NCI-H748 treated with DMSO at 0.1 percent for 48 hours (cell line): ENCODE measurements around the gene GTF2H1.

Experiments
- DNase-seq: peaks from one replicate; lab custom pipeline; 2025; lab: John Stamatoyannopoulos, UW

The GTF2H1 gene

DNA sequence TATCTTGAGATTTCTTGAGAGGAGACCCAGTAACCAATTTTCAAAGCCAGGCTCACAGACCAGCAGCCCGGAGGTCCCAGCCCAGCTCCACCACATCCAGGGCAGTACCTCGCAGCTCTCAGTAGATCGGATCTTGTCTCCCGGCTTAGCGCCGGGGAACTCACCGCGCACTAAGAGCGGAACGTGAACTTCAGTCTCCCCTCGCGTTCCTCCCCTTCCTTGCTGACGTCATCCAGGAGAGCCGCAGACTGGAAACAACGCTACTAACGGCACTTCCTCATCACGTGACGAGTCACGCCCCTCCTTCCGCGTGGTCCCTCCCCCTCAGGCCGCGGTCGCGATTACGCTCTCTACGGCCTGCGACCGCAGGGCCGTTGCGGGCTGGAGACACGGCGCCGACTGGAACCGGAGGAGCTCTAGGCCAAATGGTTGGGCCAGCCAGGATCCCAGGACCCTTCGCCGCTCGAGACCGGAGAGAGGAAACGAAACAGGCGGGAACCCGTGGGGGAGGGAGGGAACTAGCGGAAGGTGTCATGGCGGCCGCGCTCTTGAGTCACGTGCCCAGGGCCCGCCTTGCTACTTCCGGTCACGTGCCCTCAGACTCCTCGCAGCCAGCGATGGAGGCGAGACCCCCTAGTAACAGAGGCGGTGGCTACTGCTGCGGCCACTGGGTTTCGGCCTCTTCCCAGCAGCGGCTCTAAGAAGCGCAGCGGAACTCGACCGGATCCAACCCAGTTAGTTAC, at the start of gene GTF2H1, which contains the start of gene HPS5:
Gene GTF2H1 (plus strand): TSS at position 599 of the 743 bp plus-strand sequence. CDS start 10,508 bp downstream, outside the sequence.
Gene HPS5 (minus strand): TSS at position 172 of the 743 bp plus-strand sequence. CDS start 4,282 bp downstream, outside the sequence.
- DNase-seq = peak; percentile 94

DNA sequence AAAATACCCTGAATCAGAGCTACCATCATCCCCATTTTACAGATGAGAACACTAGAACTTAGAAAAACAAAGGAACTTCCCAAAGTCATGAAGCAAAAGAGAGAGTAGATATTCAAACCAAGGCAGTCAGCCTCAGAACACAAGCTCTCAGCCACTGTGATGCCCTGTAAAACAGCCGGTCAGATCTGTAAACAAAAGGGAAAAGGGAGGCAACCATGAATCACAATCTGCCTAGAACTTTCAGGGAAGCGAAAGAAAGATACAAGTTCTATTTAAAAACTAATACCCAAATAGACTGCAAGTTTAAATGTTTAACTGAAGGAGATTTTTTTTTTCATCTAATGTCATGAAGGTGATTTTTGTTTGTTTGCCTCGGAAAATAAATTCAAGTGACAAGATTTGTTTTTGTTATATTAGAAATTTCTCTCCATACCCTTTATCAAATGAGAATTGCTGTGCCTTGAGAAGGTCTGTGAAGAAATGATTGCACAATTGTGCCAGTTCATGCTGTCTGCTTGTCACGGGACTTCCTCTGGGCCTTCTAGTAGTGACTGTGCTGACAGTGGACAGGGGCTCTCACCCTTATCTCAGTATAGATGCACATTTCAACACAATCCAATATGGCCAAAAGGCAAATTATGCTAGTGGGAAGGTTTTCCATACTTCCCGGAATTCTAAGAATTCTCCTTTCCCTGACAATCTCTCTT, 44.6 kb upstream of the GTF2H1 start:
- no peak for DNase-seq

DNA sequence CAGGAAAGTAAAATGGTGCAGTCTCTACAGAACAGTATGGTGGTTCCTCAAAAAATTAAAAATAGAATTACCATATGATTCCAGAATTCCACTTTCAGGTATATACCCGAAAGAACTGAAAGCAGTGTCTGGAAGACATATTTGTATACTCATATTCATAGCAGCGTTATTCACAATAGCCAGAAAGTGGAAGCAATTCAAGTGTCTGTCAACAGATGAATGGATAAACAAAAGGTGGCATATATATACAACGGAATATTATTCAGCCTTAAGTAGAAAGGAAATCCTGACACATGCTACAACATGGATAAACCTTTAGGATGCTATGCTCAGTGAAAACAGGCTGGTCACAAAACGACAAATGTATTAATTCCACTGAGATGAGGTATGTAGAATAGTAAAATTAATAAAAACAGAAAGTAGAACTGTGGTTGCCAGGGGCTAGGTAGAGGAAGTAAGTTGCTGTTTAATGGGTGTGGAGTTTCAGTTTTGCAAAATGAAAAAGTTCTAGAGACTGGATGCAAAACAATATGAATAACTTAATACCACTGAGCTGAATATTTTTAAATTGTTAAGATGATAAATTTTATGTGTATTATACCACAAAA, 41.8 kb upstream of the GTF2H1 start:
- DNase-seq = no peak

DNA sequence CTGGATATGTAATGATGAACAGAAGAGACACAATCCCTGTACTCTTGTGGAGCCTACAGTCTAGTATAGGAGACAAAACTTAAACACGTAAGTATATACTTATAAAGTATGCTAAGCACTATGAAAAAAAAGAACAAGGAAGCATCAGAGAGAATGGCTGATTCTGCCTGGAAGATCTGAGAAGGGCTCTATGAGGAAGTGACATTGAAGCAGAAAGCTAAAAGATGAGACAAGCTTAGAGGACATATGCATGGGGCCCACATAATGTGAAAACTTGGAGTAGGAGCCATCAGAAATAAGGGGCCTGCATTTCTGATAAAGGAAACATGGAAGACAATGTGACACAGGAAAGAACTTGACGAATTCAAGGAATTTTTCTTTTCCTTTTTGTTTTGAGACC, 39.7 kb upstream of the GTF2H1 start:
- DNase-seq = no peak

DNA sequence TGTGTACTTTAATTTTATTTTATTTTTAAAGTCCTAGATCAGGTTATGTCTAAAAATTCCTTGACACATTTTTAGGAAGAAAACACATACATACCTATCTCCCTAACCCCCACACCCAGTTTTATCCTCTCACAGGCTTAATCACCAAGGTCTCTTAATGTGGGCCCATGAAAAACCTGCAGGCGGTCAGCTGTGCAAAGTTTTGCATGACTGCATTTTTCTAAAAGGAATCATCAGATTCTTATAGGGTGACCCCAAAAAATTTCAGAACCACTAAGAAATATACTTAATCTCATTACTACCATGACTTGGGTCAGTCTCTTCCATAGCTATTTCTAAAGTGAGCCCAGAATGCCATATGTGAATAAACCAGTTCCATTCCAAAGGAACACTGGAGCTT, 36.5 kb upstream of the GTF2H1 start:
- DNase-seq = no peak

GRCh38 chr11:18288911-18289310, 33.5 kb upstream of the GTF2H1 start:
- no peak for DNase-seq

GRCh38 chr11:18294862-18295261, 27.5 kb upstream of the GTF2H1 start:
- no peak for DNase-seq

DNA sequence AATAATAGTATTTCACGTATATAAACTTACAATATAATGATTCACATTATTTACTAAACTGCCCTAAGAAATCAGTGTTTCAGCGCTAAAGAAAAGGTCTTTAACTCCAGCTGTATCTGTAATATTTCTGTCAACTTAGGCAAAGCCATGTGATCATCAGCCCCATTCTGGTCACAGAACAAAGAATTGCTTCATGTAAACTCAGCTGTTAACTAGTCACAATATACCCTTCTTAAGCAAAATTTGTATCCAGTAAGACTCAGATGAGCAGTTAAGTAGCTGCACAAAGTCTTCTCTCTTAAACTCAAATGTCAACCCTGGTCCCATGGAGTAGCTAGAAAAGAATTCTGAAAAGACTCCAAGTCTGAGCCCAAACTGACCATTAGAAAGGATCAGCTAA, 27.1 kb upstream of the GTF2H1 start:
- no peak for DNase-seq

DNA sequence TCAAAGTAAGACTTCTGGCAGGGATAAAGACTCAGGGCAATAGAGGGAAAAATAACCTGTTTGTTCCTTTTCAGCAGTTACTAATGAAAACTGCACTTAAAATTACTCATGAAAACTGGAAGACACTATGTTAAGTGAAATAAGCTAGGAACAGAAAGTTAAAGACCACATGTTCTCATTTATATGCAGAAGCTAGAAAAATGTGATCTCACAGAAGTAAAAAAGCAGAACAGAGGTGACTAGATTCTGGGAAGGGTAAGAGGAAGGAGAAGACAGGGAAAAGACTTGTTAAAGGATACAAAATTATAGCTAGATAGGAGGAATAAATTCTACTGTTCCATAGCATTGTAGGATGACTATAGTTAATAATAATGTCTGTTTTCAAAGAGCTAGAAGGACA, 22.6 kb upstream of the GTF2H1 start:
- DNase-seq = no peak

GRCh38 chr11:18304745-18305144, 17.6 kb upstream of the GTF2H1 start:
- DNase-seq = no peak

DNA sequence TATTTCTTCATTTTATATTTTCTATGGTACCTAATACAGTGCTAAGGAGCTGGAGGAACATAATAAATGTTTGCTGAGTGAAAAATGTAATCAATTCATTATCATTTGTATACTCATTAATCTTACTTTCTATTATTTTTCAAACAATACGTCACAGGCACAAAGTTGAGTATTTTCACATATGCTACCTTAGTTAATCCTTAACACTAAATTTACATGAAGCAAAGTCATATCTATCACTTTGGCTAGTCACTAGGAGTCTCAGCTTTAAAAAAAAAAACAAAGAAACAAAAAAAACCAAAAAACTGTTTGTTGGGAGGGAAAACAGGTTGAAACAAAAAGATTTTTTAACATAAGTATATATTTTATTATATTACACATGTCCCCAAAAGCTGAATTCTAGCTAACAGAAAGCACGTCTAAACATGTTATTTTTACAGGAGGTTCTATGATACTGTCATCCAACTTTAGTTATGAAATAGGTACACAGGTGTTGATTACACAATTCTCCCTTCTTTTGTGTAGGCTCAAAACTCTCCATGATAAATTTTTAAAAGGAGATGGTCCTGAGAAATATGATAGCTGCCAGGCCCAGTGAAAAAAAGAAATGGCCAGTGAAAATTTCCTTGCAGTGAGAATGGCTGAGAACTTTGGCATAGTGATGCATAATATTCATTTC, 14.8 kb upstream of the GTF2H1 start:
- no peak for DNase-seq

- no peak for DNase-seq
These were observed 14.1 kb upstream of the GTF2H1 start for GRCh38 chr11:18308242-18308641.

- no peak for DNase-seq
These were observed 12.7 kb upstream of the GTF2H1 start for GRCh38 chr11:18309691-18310090.

DNA sequence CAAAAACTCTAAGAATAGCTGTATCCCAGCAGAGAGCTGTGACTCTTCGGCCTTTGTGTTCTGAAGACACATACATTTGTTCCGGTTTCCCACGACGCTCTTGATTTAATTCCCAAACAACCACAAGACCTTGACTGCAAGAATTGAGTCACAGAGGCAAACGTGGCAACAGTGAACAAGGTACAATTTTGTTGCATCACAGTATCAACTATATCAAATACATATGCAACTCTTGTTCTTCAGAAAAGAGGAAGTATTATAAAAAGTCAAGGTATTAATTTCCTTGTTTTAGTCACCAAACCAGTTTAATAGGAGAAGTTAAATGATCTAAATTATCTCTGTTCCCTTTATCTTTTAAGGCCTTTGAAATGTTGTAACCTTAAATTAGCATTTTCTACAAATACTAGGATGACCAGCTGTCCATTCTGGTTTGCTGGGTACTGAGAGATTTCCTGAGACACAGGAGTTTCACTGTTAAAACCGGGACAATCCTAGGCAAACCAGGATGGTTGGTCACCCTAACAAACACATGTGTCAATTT, 11.5 kb upstream of the GTF2H1 start:
- no peak for DNase-seq

DNA sequence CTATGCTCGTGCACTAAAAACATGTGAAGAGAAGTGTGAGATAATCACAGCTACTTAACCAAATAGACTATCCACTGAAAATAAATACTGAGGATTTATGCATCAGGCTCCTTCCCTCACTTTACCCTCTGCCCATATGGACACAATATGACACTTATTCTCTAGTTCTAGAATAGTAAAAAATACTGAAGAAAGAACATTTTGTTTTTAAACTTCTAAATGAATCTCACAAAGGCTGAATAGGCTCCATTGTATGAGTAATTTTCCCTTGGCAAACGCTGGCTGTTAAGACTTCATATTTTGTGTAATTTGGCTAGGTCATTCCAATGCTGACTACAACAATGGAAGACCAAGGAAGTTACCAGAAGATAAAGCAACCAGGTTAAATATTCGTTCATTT, 10.4 kb upstream of the GTF2H1 start:
- DNase-seq = no peak

DNA sequence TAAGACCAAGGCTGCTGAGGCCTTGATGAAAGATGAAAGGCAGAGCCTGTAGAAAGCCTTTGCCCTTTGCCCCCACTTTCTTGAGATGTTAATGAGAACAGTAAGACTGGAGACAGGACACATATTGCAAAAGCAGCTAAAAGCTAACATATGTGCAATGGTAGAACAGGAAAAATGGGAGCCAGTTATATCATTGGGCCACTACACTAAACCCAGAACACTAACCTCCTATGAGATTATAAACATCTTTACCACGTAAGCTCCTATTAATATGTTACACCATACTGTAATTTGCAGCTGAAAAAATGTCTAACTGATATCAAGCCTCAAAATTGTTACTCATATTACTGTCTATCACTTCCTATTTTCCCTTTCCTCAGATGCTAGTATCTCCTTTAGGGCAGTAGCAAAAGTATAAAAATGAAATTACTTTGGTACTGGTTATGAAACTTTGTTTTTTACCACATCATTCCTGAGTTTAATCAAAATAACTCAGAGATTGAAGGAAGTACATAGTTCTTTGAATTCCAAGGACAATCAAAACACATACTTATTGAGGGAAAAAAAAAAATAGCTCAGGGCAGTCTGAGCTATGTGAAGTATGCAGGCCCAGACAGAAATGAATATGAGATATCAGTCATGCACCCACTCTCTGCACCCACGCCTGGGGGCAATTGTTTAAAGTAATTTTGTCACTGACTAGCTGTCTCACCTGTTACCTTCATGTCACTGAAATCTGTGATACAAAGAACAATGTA, 9.5 kb upstream of the GTF2H1 start:
- no peak for DNase-seq

DNA sequence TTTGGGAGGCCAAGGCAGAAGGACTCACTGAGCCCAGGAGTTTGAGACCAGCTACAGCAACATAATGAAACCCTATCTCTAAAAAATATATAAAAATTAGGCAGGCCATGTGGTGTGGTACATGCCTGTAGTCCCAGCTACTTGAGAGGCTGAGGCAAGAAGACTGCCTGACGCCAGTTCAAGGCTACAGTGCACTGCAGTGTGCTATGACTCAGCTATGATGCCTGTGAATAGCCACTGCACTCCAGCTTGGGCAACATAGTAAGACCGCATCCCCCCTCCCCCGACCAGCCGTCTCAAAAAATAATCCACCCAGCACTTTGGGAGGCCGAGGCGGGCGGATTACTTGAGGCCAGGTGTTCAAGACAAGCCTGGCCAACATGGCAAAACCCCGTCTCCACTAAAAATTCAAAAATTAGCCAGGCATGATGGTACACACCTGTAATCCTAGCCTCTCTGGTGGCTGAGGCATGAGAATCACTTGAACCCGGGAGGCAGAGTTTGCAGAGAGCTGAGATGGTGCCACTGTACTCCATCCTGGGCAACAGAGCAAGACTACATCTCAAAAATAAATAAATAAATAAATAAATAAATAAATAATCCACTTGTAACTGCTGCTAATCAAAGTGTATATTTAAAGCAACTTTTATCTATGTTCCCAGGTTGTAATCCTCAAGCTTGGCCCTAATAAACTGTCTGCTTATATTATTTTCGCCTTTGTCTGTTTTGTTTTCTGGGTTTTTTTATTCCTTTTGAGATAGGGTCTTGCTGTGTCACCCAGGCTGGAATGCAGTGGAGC, 8.2 kb upstream of the GTF2H1 start:
- no peak for DNase-seq

DNA sequence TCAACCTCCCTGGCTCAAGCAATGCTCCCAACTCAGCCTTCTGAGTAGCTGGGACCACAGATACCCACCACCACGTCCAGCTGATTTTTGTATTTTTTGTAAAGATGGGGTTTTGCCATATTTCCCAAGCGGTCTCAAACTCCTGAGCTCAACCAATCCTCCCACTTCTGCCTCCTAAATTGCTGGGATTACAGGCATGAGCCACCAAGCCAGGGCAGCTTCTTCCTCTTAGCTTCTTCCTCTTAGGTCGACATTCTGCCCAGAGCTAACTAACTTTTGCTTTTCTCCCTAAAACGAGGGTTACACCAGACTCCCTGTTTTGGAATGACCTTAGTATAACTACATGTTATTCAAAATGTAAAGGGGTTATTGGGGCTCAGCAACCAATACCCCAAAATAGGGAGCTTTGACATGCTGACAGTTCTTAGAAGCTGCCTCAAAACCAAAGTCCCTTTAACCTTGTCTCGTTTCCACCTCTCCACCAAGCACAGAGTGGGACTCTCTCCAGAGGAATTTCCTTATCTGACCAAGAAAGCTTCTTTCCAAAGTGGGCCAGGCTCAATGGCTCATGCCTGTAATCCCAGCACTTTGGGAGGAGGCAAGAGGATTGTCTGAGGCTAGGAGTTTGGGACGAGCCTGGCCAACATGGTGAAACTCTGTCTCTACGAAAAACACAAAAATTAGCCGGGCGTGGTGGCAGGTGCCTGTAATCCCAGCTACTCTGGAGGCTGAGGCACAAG, 7.4 kb upstream of the GTF2H1 start:
- no peak for DNase-seq

GRCh38 chr11:18315893-18316292, 6.5 kb upstream of the GTF2H1 start:
- no peak for DNase-seq

DNA sequence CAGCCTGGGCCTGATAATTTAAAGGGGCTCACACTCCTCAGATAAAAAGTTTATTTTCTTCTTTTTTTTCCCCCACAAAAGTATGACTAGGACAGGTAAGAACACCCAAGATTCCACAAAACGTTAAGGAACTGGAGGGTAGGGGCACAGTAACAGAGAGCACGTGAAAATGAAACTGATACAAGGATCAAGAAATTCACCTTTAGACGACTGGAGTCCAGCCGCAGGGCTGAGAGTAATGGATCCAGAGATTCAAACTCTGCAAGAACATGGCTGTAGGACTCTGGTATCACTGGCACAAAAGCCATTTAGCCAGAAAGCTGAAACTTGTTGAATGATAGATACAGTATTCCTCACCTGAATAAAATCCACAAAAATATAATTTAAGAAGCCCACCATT, 4.8 kb upstream of the GTF2H1 start:
- DNase-seq = no peak
